Measurements from ENCODE around the gene RNF144A.

The RNF144A gene

GRCh38 chr2:7083580-7084509 lies 166.6 kb downstream of the RNF144A start:
- DNase-seq (ENCODE audit: low read depth in 3 of 3) = no peak

- no peak for DNase-seq (ENCODE audit: low read depth in 3 of 3)
Measured at GRCh38 chr2:7084601-7085000, 167.4 kb downstream of the RNF144A start.

- DNase-seq (ENCODE audit: low read depth in 3 of 3) = no peak
Measured at GRCh38 chr2:7089284-7089683, 172.1 kb downstream of the RNF144A start.

DNA sequence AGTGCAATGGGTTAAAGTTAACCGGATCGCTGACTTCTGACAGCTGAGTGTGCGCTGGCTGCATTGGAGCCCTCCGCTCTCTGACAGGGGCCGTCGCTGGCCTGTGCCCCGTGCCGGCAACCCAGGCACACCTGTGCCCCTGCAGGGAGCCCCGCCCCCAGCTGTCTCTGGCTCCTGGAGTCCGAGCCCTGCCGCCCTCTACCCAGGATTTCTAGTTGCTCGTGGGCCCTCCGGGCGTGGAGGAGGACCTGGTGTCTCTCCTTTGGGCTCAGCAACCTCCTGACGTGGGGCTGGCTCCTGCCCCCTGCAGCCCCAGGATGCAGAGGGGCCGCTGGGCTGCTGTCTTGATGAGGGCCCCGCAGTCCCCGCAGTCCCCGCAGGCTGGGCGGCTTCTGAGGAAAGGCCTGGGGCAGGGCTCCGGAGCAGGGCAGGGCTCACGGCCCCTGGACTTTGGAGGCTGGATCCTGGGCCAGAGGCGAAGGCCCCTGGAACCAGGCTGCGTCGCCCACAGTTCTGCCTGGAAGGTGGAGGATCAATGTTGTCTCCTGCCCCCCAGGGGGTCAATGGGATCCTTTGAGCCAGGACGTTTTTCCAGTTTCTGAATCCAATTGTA lies 172.8 kb downstream of the RNF144A start:
- DNase-seq (ENCODE audit: low read depth in 3 of 3) = no peak

DNA sequence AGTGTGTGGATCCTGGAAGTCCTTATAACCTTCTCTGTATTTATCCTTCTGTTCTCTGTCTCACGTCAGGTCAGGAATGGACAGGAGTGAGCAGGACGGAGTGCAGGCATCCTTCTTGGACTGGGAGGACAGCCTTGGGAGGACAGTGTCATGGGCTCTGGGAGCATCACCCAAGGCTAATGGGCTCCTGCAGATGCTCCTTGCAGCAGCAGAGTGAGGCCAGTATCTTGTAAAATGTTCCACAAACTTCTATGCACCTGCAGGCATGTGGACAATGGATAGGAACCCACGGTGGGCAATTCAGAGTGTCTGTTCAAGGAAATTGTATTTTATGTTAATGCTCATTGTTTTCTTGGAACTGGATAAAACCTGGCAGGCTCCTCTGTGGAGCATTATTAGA lies 176.2 kb downstream of the RNF144A start:
- no peak for DNase-seq (ENCODE audit: low read depth in 3 of 3)

Measured in stimulated activated CD4-positive, alpha-beta T cell treated with anti-CD3 and anti-CD28 coated beads, TNF-alpha, amount 100 ng/mL, for 48 hours (primary cell).